ENCODE data around the gene MYCL.

GRCh38 chr1:39865762-39866161 lies 36.0 kb downstream of the MYCL start:
- TF ChIP-seq, protein P1, sequence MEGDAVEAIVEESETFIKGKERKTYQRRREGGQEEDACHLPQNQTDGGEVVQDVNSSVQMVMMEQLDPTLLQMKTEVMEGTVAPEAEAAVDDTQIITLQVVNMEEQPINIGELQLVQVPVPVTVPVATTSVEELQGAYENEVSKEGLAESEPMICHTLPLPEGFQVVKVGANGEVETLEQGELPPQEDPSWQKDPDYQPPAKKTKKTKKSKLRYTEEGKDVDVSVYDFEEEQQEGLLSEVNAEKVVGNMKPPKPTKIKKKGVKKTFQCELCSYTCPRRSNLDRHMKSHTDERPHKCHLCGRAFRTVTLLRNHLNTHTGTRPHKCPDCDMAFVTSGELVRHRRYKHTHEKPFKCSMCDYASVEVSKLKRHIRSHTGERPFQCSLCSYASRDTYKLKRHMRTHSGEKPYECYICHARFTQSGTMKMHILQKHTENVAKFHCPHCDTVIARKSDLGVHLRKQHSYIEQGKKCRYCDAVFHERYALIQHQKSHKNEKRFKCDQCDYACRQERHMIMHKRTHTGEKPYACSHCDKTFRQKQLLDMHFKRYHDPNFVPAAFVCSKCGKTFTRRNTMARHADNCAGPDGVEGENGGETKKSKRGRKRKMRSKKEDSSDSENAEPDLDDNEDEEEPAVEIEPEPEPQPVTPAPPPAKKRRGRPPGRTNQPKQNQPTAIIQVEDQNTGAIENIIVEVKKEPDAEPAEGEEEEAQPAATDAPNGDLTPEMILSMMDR (IDR thresholded peaks at IDR 0.05 in 2 of 3, conservative IDR thresholded peaks at IDR 0.05 in 1 of 3; ENCODE audit: control insufficient read depth in 2 of 3, extremely low read depth in 1 of 3, insufficient read depth in 1 of 3, low read depth in 3 of 3, low read length in 3 of 3) = no peak
- TF ChIP-seq CHD1 (IDR thresholded peaks at IDR 0.05; ENCODE audit: low read depth, low read length) (no peak), SREBF1 (IDR thresholded peaks at IDR 0.05; ENCODE audit: low read length) (no peak), ZNF24 (IDR thresholded peaks at IDR 0.05) (no peak), JUND (IDR thresholded peaks at IDR 0.05; ENCODE audit: low read depth, low read length) (no peak), RAD21 (IDR thresholded peaks at IDR 0.05; ENCODE audit: insufficient read depth, low read depth, low read length) (no peak), PAX8 (IDR thresholded peaks at IDR 0.05) (no peak), SMAD1 (IDR thresholded peaks at IDR 0.05; ENCODE audit: low read depth, partially characterized antibody) (no peak), SPI1 (IDR thresholded peaks at IDR 0.05; ENCODE audit: borderline replicate concordance, insufficient read depth, low read depth, low read length) (no peak), EP300 (IDR thresholded peaks at IDR 0.05; ENCODE audit: borderline replicate concordance in 1 of 2, control insufficient read depth in 1 of 2, low read depth in 2 of 2, low read length in 2 of 2) (no peak), ZNF274 (IDR thresholded peaks at IDR 0.05; ENCODE audit: insufficient read depth, insufficient read length) (no peak)
- TF ChIP-seq, protein P2, sequence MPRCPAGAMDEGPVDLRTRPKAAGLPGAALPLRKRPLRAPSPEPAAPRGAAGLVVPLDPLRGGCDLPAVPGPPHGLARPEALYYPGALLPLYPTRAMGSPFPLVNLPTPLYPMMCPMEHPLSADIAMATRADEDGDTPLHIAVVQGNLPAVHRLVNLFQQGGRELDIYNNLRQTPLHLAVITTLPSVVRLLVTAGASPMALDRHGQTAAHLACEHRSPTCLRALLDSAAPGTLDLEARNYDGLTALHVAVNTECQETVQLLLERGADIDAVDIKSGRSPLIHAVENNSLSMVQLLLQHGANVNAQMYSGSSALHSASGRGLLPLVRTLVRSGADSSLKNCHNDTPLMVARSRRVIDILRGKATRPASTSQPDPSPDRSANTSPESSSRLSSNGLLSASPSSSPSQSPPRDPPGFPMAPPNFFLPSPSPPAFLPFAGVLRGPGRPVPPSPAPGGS (IDR thresholded peaks at IDR 0.05; ENCODE audit: borderline replicate concordance, insufficient read depth, low read depth, low read length, poor library complexity, severe bottlenecking) = no peak
- TF ChIP-seq, protein P3, sequence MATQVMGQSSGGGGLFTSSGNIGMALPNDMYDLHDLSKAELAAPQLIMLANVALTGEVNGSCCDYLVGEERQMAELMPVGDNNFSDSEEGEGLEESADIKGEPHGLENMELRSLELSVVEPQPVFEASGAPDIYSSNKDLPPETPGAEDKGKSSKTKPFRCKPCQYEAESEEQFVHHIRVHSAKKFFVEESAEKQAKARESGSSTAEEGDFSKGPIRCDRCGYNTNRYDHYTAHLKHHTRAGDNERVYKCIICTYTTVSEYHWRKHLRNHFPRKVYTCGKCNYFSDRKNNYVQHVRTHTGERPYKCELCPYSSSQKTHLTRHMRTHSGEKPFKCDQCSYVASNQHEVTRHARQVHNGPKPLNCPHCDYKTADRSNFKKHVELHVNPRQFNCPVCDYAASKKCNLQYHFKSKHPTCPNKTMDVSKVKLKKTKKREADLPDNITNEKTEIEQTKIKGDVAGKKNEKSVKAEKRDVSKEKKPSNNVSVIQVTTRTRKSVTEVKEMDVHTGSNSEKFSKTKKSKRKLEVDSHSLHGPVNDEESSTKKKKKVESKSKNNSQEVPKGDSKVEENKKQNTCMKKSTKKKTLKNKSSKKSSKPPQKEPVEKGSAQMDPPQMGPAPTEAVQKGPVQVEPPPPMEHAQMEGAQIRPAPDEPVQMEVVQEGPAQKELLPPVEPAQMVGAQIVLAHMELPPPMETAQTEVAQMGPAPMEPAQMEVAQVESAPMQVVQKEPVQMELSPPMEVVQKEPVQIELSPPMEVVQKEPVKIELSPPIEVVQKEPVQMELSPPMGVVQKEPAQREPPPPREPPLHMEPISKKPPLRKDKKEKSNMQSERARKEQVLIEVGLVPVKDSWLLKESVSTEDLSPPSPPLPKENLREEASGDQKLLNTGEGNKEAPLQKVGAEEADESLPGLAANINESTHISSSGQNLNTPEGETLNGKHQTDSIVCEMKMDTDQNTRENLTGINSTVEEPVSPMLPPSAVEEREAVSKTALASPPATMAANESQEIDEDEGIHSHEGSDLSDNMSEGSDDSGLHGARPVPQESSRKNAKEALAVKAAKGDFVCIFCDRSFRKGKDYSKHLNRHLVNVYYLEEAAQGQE (IDR thresholded peaks at IDR 0.05; ENCODE audit: low read depth, low read length) = no peak

Measured in GM12878 (cell line).